GM12872 (cell line): ENCODE results near the gene GPR171.

Source experiments
- CTCF ChIP-seq: IDR thresholded peaks from 3 replicates; pipeline ENCODE4 v1.5.1; 2011; ENCODE audit warnings: low read depth, mild to moderate bottlenecking, low read length, moderate library complexity; ENCODE audit not compliant: insufficient read depth

The GPR171 gene

GRCh38 chr3:151203051-151203420 is at the start of gene GPR171:
Gene GPR171, minus strand, starts transcription at chr3:151203216. Its CDS starts 3,830 bp downstream, at chr3:151199386.
- TF ChIP-seq CTCF: no peak

- no peak for TF ChIP-seq CTCF
These were observed 45.8 kb upstream of the GPR171 start for GRCh38 chr3:151248772-151249337.

- TF ChIP-seq CTCF: no peak
These were observed 33.7 kb upstream of the GPR171 start for GRCh38 chr3:151236736-151237135.

GRCh38 chr3:151236316-151236715 is 33.3 kb upstream of the GPR171 start:
- TF ChIP-seq CTCF: no peak

- no peak for TF ChIP-seq CTCF
These were observed 31.8 kb upstream of the GPR171 start for GRCh38 chr3:151234825-151235224.

GRCh38 chr3:151232991-151233390 is 30.0 kb upstream of the GPR171 start:
- TF ChIP-seq CTCF: no peak

- no peak for TF ChIP-seq CTCF
These were observed 27.6 kb upstream of the GPR171 start for GRCh38 chr3:151230646-151231045.

GRCh38 chr3:151228666-151229040 is 25.6 kb upstream of the GPR171 start:
- TF ChIP-seq CTCF: no peak
